VCaP (cell line): Measurements from ENCODE around the gene ATP13A2.
A peak's percentile ranks its signal among the peaks of the same experiment; 100 is the strongest.

Experiments used
- H3K27ac ChIP-seq: fragments of 450-650 bp; 2 replicates; pipeline ENCODE4 v1.5.1; 2017
- CTCF ChIP-seq: fragments of 450-650 bp; conservative IDR thresholded peaks from 2 replicates; pipeline ENCODE4 v1.5.1; 2017; ENCODE audit warnings: mild to moderate bottlenecking, moderate library complexity

The ATP13A2 gene

GRCh38 chr1:17011092-17011438 lies 663 bp downstream of the ATP13A2 start:
- no peak for TF ChIP-seq CTCF
- peak overlapping the region; percentile 71; the same call in 1 of the 2 replicates for H3K27ac ChIP-seq

GRCh38 chr1:17009706-17010105 lies 2.0 kb downstream of the ATP13A2 start:
- no peak for TF ChIP-seq CTCF
- H3K27ac ChIP-seq = no peak overlapping the region

- no peak for TF ChIP-seq CTCF
- no peak overlapping the region for H3K27ac ChIP-seq
Measured at GRCh38 chr1:17008208-17008855, 3.4 kb downstream of the ATP13A2 start.

- no peak for TF ChIP-seq CTCF
- no peak overlapping the region for H3K27ac ChIP-seq
Measured at GRCh38 chr1:17007121-17007520, 4.6 kb downstream of the ATP13A2 start.

GRCh38 chr1:17005365-17005740 lies 6.4 kb downstream of the ATP13A2 start:
- H3K27ac ChIP-seq = no peak overlapping the region
- 0 out of 2 replicates have a peak, but pooled peaks have one; percentile 1 for TF ChIP-seq CTCF

GRCh38 chr1:17004466-17005364 lies 7.0 kb downstream of the ATP13A2 start:
- no peak overlapping the region; the same call in 1 of the 2 replicates for H3K27ac ChIP-seq

More at GRCh38 chr1:17004466-17005364, 7.0 kb downstream of the ATP13A2 start:
- peak; percentile 8; the same call in 1 of the 2 replicates for TF ChIP-seq CTCF
